ENCODE results near the gene KLK10. TPM values are rescaled to one million over a fixed set of nuclear protein-coding genes. Genes with fewer than 3 reads are reported as not detected.

The KLK10 gene
- total and polyA plus RNA-seq, 2 donors (not counting 1 experiment from before 2014, with no cell fraction given), result 0.03 TPM; not detected in 1

DNA sequence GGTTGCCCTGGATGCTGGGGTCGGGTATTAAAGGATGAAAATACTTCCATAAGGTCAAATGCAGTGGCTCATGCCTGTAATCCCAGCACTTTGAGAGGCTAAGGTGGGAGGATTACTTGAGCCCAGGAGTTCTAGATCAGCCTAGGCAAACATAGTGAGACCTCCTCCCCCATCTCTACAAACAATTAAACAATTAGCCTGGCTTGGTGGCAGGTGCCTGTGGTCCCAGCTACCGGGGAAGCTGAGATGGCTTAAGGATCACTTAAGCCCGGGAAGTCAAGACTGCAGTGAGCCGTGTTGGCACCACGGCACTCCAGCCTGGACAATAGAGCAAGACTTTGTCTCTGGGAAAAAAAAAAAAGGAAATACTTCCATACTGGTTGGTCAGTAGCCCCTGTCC, 5.4 kb upstream of the KLK10 start:
- Histone ChIP-seq H3K79me2 (ENCODE audit: control insufficient read depth, insufficient read depth, low read length) (no peaks in the 10 kb centered on the region), H3K4me2 (ENCODE audit: extremely low read depth, insufficient read depth, low read length) (no peak overlapping the region), H3K4me3 (replicated peaks in 1 of 4; ENCODE audit: control extremely low read depth in 1 of 4, insufficient read depth in 1 of 4, low read depth in 3 of 4, low read length in 4 of 4) (no peak overlapping the region), H3K36me3 (ENCODE audit: control insufficient read depth, insufficient read depth, low read length) (no peaks in the 10 kb centered on the region), H2AFZ (ENCODE audit: low read length) (no peak overlapping the region), H3K27me3 (ENCODE audit: control insufficient read depth, insufficient read depth, low read length) (no peaks in the 10 kb centered on the region), H3K9me3 (ENCODE audit: control insufficient read depth, insufficient read depth, low read depth, low read length) (no peaks in the 10 kb centered on the region), H3K4me1 (ENCODE audit: control insufficient read depth, extremely low read depth, insufficient read depth, low read length) (no peaks in the 10 kb centered on the region), H3K27ac (ENCODE audit: insufficient read depth, low read length) (no peak overlapping the region), H4K20me1 (ENCODE audit: control insufficient read depth, extremely low read depth, insufficient read depth, low read length) (no peaks in the 10 kb centered on the region), H3K9ac (ENCODE audit: insufficient read depth, low read length) (no peak overlapping the region)
- DNase-seq (ENCODE audit: low read depth in 2 of 2), result no peak
- TF ChIP-seq EZH2 (IDR thresholded peaks at IDR 0.05; ENCODE audit: low read length, missing control alignments), result no peak
- TF ChIP-seq, protein P1, sequence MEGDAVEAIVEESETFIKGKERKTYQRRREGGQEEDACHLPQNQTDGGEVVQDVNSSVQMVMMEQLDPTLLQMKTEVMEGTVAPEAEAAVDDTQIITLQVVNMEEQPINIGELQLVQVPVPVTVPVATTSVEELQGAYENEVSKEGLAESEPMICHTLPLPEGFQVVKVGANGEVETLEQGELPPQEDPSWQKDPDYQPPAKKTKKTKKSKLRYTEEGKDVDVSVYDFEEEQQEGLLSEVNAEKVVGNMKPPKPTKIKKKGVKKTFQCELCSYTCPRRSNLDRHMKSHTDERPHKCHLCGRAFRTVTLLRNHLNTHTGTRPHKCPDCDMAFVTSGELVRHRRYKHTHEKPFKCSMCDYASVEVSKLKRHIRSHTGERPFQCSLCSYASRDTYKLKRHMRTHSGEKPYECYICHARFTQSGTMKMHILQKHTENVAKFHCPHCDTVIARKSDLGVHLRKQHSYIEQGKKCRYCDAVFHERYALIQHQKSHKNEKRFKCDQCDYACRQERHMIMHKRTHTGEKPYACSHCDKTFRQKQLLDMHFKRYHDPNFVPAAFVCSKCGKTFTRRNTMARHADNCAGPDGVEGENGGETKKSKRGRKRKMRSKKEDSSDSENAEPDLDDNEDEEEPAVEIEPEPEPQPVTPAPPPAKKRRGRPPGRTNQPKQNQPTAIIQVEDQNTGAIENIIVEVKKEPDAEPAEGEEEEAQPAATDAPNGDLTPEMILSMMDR (conservative IDR thresholded peaks at IDR 0.05 in 1 of 2, IDR thresholded peaks at IDR 0.05 in 1 of 2; ENCODE audit: low read depth in 1 of 2, low read length in 2 of 2), result no peak

DNA sequence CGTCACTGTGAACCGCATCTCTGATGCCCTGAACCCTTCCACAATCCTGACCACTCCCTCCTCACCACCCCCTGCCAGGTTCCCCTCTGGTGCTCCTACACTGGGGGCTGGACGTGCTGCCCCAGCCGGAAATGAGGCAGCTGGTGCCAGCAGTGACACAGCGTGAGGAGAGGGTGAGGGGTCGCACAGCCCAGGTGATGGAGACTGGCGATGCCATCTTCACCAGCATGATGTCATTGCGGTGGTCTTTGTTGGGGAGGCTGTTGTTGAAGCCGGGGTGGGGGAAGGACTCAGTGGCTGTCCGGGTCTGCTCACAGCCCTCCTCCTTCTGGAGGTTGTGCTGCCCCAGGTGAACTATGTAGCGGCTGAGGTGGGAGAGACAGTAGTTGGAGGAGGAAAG, 4.4 kb upstream of the KLK10 start:
- no peak overlapping the region for H3K9ac ChIP-seq (ENCODE audit: insufficient read depth, low read length)
- H3K9me3 ChIP-seq (ENCODE audit: control insufficient read depth, insufficient read depth, low read depth, low read length), result no peaks in the 10 kb centered on the region
- no peak overlapping the region for H3K4me2 ChIP-seq (ENCODE audit: extremely low read depth, insufficient read depth, low read length)
- no peak overlapping the region for H3K4me3 ChIP-seq (replicated peaks in 1 of 4; ENCODE audit: control extremely low read depth in 1 of 4, insufficient read depth in 1 of 4, low read depth in 3 of 4, low read length in 4 of 4)
- no peaks in the 10 kb centered on the region for H3K4me1 ChIP-seq (ENCODE audit: control insufficient read depth, extremely low read depth, insufficient read depth, low read length)
- DNase-seq (ENCODE audit: low read depth in 2 of 2), result no peak
- no peak overlapping the region for H3K27ac ChIP-seq (ENCODE audit: insufficient read depth, low read length)
- H3K36me3 ChIP-seq (ENCODE audit: control insufficient read depth, insufficient read depth, low read length), result no peaks in the 10 kb centered on the region
- H3K79me2 ChIP-seq (ENCODE audit: control insufficient read depth, insufficient read depth, low read length), result no peaks in the 10 kb centered on the region
- no peaks in the 10 kb centered on the region for H4K20me1 ChIP-seq (ENCODE audit: control insufficient read depth, extremely low read depth, insufficient read depth, low read length)
- no peaks in the 10 kb centered on the region for H3K27me3 ChIP-seq (ENCODE audit: control insufficient read depth, insufficient read depth, low read length)
- no peak overlapping the region for H2AFZ ChIP-seq (ENCODE audit: low read length)
- TF ChIP-seq EZH2 (IDR thresholded peaks at IDR 0.05; ENCODE audit: low read length, missing control alignments), result no peak
- TF ChIP-seq, protein P1 (conservative IDR thresholded peaks at IDR 0.05 in 1 of 2, IDR thresholded peaks at IDR 0.05 in 1 of 2; ENCODE audit: low read depth in 1 of 2, low read length in 2 of 2), result no peak

DNA sequence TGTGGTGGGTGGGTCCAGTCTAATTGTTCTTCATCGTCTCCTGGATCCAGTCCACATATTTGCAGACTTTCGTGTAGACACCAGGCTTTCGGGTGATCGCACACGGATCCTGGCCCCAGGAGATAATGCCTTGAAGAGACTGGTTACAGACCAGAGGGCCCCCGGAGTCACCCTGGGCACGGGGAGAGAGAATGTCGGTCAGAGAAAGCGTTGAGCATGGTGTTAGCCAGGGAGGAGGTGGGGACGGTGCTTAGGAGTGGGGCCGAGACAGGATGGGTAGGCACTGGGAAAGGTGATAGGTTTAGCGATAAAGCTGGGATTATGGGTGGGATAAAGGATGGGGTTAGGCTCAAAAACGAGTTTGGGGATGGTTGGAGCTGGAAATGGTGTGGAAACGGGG, 3.0 kb upstream of the KLK10 start:
- no peak for TF ChIP-seq EZH2 (IDR thresholded peaks at IDR 0.05; ENCODE audit: low read length, missing control alignments)
- TF ChIP-seq, protein P1 (conservative IDR thresholded peaks at IDR 0.05 in 1 of 2, IDR thresholded peaks at IDR 0.05 in 1 of 2; ENCODE audit: low read depth in 1 of 2, low read length in 2 of 2), result no peak
- Histone ChIP-seq H3K27me3 (ENCODE audit: control insufficient read depth, insufficient read depth, low read length) (no peaks in the 10 kb centered on the region), H3K4me1 (ENCODE audit: control insufficient read depth, extremely low read depth, insufficient read depth, low read length) (no peaks in the 10 kb centered on the region), H3K36me3 (ENCODE audit: control insufficient read depth, insufficient read depth, low read length) (no peaks in the 10 kb centered on the region), H3K4me2 (ENCODE audit: extremely low read depth, insufficient read depth, low read length) (no peak overlapping the region), H3K79me2 (ENCODE audit: control insufficient read depth, insufficient read depth, low read length) (no peaks in the 10 kb centered on the region), H3K4me3 (replicated peaks in 1 of 4; ENCODE audit: control extremely low read depth in 1 of 4, insufficient read depth in 1 of 4, low read depth in 3 of 4, low read length in 4 of 4) (no peak overlapping the region), H3K9ac (ENCODE audit: insufficient read depth, low read length) (no peak overlapping the region), H4K20me1 (ENCODE audit: control insufficient read depth, extremely low read depth, insufficient read depth, low read length) (no peaks in the 10 kb centered on the region), H2AFZ (ENCODE audit: low read length) (no peak overlapping the region), H3K27ac (ENCODE audit: insufficient read depth, low read length) (no peak overlapping the region), H3K9me3 (ENCODE audit: control insufficient read depth, insufficient read depth, low read depth, low read length) (no peaks in the 10 kb centered on the region)
- no peak for DNase-seq (ENCODE audit: low read depth in 2 of 2)

Data from fibroblast of lung (primary cell).